HG03565 (cell line): ENCODE results near the gene PAFAH1B1.
"Not testable (repeated sequence)": the region's sequence is repeated elsewhere in the genome, so short reads cannot be mapped to it uniquely, and the experiment has no call there.

Source experiments
- ATAC-seq: cut with Tn5 transposase; IDR thresholded peaks from one replicate; pipeline ENCODE4 v1.9.1; 2021; ENCODE audit warnings: mild to moderate bottlenecking, moderate library complexity; ENCODE audit not compliant: unreplicated experiment

PAFAH1B1 gene

GRCh38 chr17:2634361-2634960, 41.0 kb downstream of the PAFAH1B1 start:
- no peak for ATAC-seq

GRCh38 chr17:2635241-2635640, 41.8 kb downstream of the PAFAH1B1 start:
- ATAC-seq = no peak

- ATAC-seq = no peak
Observed at GRCh38 chr17:2635675-2636074, 42.2 kb downstream of the PAFAH1B1 start.

GRCh38 chr17:2636169-2636930, 42.9 kb downstream of the PAFAH1B1 start:
- ATAC-seq = no peak

- ATAC-seq = no peak
Observed at GRCh38 chr17:2637422-2637821, 44.0 kb downstream of the PAFAH1B1 start.

GRCh38 chr17:2644971-2645370, 51.5 kb downstream of the PAFAH1B1 start:
- ATAC-seq = no peak

GRCh38 chr17:2647957-2648356, 54.5 kb downstream of the PAFAH1B1 start:
- no peak for ATAC-seq

GRCh38 chr17:2649191-2649590, 55.7 kb downstream of the PAFAH1B1 start:
- ATAC-seq = no peak

- not testable (repeated sequence) for ATAC-seq
Observed at GRCh38 chr17:2652911-2653310, 59.5 kb downstream of the PAFAH1B1 start.

GRCh38 chr17:2655546-2655945, 62.1 kb downstream of the PAFAH1B1 start:
- ATAC-seq = no peak

GRCh38 chr17:2656283-2656682, 62.8 kb downstream of the PAFAH1B1 start:
- no peak for ATAC-seq

GRCh38 chr17:2659337-2659736, 65.9 kb downstream of the PAFAH1B1 start:
- ATAC-seq = not testable (repeated sequence)

- not testable (repeated sequence) for ATAC-seq
Observed at GRCh38 chr17:2660410-2660809, 67.0 kb downstream of the PAFAH1B1 start.

GRCh38 chr17:2672026-2672425, 78.6 kb downstream of the PAFAH1B1 start:
- no peak for ATAC-seq

GRCh38 chr17:2679247-2679646, 85.8 kb downstream of the PAFAH1B1 start:
- ATAC-seq = not testable (repeated sequence)

- ATAC-seq = no peak
Observed at GRCh38 chr17:2680961-2681360, 87.5 kb downstream of the PAFAH1B1 start.

- ATAC-seq = no peak
Observed at GRCh38 chr17:2681650-2682049, 88.2 kb downstream of the PAFAH1B1 start.

- ATAC-seq = no peak
Observed at GRCh38 chr17:2682176-2682938, 88.9 kb downstream of the PAFAH1B1 start.

GRCh38 chr17:2683912-2684311, 90.5 kb downstream of the PAFAH1B1 start:
- no peak for ATAC-seq

GRCh38 chr17:2684549-2684948, 91.1 kb downstream of the PAFAH1B1 start:
- no peak for ATAC-seq

- no peak for ATAC-seq
Observed at GRCh38 chr17:2685696-2686095, 92.2 kb downstream of the PAFAH1B1 start.

- no peak for ATAC-seq
Observed at GRCh38 chr17:2687074-2687418, 93.6 kb downstream of the PAFAH1B1 start.
